Eye (tissue), 1 donor: ENCODE measurements around the gene FAN1.

Experiments
- DNase-seq: peaks from one replicate; pipeline ENCODE4 v3.0.0-alpha.2; 2015

FAN1 gene

GRCh38 chr15:30962079-30962478 lies 58.4 kb downstream of the FAN1 start:
- DNase-seq, result no peak

GRCh38 chr15:30962659-30963058 lies 58.9 kb downstream of the FAN1 start:
- DNase-seq, result no peak

- no peak for DNase-seq
These were observed 60.0 kb downstream of the FAN1 start for GRCh38 chr15:30963681-30964080.

- no peak for DNase-seq
These were observed 66.0 kb downstream of the FAN1 start for GRCh38 chr15:30969724-30970123.

- DNase-seq, result no peak
These were observed 69.7 kb downstream of the FAN1 start for GRCh38 chr15:30973379-30973778.

- DNase-seq, result no peak
These were observed 70.4 kb downstream of the FAN1 start for GRCh38 chr15:30974112-30974511.

GRCh38 chr15:30978328-30978727 lies 74.6 kb downstream of the FAN1 start:
- DNase-seq, result no peak

- DNase-seq, result no peak
These were observed 75.7 kb downstream of the FAN1 start for GRCh38 chr15:30979457-30979856.

- no peak for DNase-seq
These were observed 80.4 kb downstream of the FAN1 start for GRCh38 chr15:30984118-30984517.

GRCh38 chr15:30984542-30984941 lies 80.8 kb downstream of the FAN1 start:
- peak; percentile 35 for DNase-seq

- DNase-seq, result peak; percentile 12
These were observed 81.4 kb downstream of the FAN1 start for GRCh38 chr15:30985081-30985531.

- DNase-seq, result peak; percentile 25
These were observed 86.3 kb downstream of the FAN1 start for GRCh38 chr15:30990036-30990435.

GRCh38 chr15:30990446-30991254 lies 86.9 kb downstream of the FAN1 start:
- DNase-seq, result no peak

GRCh38 chr15:30991255-30992235 lies 87.8 kb downstream of the FAN1 start, which contains the start of gene MTMR10:
MTMR10 (minus strand) TSS chr15:30991628; CDS start chr15:30991506, 122 bp downstream.
- peak; percentile 86 for DNase-seq

- DNase-seq, result no peak
These were observed 88.6 kb downstream of the FAN1 start for GRCh38 chr15:30992249-30992864.
